Ecto neural progenitor cell (in vitro differentiated cells): Measurements from ENCODE around the gene CD109.

ENCODE experiments used
- DNase-seq: peaks from one replicate; pipeline ENCODE4 v3.0.0-alpha.2; 2018; ENCODE audit warnings: low spot score

The CD109 gene

DNA sequence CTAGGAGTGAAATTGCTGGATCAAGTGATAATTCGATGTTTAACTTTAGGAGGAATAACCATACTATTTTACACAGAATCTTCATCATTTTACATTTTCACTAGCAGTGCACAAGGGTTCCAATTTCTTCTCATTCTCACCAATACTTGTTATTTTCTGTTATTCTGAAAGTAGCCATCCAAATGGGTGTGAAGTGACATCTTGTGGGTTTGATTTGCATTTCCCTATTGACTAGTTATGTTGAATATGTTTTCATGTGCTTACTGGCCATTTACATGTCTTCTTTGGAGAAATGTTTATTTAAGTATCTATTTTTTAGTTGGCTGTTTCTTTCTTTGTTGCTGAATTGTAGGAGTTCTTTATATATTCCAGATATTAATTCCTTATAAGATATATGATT, 164.3 kb downstream of the CD109 start:
- DNase-seq: no peak

DNA sequence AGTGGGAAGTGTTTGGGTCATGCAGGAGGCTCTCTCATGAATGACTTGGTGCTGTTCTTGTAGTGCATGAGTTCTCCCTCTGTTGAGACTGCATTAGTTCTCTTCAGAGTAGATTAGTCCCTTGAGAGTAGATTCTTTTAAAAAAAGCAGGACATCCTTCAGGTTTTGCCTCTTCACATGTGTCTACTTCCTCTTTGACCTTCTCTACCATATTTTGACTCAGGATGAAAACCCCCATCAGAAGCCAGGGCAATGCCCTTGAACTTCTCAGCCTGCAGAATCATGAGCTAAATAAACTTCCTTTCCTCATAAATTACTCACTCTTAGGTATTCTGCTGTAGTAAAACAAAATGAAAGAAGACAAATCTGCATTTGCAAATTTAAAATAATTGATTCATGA, 170.3 kb downstream of the CD109 start:
- DNase-seq: no peak

DNA sequence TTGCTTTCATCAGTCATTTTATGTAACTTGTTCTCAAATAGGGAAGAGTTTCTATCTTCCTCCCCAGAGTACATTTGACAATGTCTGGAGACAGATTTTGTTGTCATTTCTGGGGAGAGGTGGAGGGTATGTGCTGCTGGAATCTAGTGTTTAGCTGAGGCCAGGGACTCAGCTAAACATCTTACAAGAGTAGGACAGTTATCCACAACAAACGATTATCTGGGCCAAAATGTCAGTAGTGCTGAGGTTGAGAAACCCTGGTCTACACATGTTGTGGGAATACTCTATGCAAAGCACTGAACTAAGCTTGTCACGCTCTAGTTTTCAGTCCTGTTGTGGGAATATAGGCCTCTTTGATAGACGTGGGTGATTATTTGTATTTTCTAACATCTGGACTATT, 171.4 kb downstream of the CD109 start:
- no peak for DNase-seq

DNA sequence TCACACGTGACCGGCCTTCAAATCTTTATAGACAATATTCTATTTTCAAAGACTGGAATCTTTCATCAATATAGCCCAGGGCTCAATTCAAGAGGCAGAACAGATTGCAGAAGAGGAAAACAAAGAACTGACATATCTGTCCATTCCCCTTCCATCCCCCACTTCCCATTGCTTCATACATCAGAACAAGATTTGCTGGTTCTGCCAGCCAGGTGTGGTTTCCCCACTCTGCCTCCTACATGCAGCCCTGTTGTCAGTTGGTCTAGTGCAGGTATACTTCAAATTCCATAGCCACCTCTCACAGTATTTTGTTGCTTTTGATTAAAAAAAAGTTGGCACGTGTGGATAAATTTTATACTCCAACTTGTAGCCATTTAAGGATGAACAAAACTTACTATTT, 174.9 kb downstream of the CD109 start:
- no peak for DNase-seq

DNA sequence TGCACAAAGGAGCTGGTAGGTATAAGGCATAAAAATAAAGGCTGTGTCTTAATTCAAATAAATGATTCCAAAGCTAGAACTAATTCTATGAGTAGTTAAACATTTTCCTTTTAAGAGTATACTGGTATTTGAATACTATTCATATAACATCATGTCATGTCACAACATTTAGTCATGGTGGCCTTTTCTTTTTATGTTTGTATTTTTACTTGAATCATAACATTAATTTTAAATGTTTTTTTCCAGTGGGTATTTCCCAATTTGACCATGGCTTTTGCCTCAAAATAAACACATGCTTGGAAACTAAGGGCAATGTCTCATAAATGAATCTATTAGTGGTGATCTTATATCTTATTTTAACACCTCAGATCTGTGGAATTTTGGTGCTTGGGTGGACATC, 177.1 kb downstream of the CD109 start:
- DNase-seq: no peak
